ENCODE measurements around the gene DDX23. TPM values are rescaled to one million over a fixed set of nuclear protein-coding genes. Genes with fewer than 3 reads are reported as not detected.

DDX23 gene
- total and polyA plus RNA-seq, 4 donors, result 36.6 to 86.7 (median 61.7) TPM

DNA sequence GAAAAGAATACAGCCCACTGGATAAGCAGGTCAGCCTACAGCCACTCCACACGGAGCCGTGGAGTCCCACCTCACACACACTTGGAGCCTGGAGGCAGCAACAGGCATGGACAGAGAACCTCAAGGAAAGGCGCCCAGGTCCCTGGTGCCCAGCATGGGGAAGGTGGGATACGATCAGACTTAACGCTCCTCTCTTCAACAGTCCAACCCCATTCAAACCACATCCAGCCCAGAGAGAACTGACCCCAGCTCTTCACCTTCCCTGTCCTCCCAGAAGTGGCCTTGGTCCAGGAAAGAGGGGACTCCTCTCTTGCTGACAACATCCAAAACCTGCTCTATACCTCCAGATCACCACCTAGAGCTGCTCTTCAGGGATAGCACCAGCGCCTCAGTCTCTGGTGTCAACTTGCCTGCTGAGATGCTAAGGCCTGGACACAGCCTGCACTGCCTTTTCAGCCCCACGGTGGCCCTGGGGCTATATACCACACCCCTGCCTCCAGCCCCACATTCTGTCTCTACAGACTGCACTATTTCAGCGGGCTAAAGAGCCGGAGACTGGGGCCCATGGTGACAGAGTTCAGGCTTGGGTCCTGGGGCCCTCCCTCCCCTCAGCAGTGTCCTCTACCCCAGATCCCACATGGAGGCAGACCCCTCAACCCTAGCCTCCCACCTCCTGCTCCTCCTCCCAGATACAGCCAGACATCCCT lies 70.1 kb downstream of the DDX23 start:
- no peak overlapping the region for H3K4me3 ChIP-seq
- TF ChIP-seq, protein P1, sequence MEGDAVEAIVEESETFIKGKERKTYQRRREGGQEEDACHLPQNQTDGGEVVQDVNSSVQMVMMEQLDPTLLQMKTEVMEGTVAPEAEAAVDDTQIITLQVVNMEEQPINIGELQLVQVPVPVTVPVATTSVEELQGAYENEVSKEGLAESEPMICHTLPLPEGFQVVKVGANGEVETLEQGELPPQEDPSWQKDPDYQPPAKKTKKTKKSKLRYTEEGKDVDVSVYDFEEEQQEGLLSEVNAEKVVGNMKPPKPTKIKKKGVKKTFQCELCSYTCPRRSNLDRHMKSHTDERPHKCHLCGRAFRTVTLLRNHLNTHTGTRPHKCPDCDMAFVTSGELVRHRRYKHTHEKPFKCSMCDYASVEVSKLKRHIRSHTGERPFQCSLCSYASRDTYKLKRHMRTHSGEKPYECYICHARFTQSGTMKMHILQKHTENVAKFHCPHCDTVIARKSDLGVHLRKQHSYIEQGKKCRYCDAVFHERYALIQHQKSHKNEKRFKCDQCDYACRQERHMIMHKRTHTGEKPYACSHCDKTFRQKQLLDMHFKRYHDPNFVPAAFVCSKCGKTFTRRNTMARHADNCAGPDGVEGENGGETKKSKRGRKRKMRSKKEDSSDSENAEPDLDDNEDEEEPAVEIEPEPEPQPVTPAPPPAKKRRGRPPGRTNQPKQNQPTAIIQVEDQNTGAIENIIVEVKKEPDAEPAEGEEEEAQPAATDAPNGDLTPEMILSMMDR (IDR thresholded peaks at IDR 0.05; ENCODE audit: control extremely low read depth, extremely low read depth), result no peak
- H3K27ac ChIP-seq (ENCODE audit: low read depth in 1 of 2, low read length in 1 of 2), result peak overlapping the region in 1 of 2 donors; percentile 81
- 88 to 92% methylated on average over 9 of the region's 9 CpGs for WGBS, 2 donors
- H3K9me3 ChIP-seq (ENCODE audit: control insufficient read depth in 4 of 4, insufficient read depth in 3 of 4, low read length in 3 of 4), result no peaks in the 10 kb centered on the region
- peaks cover 0 to 17% (median 3%) of the 10 kb centered on the region in 5 donors for H3K4me1 ChIP-seq (ENCODE audit: control insufficient read depth in 5 of 5, insufficient read depth in 5 of 5, low read length in 5 of 5)
- H3K27me3 ChIP-seq (ENCODE audit: control insufficient read depth in 3 of 3, insufficient read depth in 3 of 3, low read length in 2 of 3), result no peaks in the 10 kb centered on the region
- peaks cover 0 to 11% (median 4%) of the 10 kb centered on the region in 4 donors for H3K36me3 ChIP-seq (ENCODE audit: control insufficient read depth in 4 of 4, insufficient read depth in 4 of 4, low read length in 4 of 4)
- ATAC-seq (ENCODE audit: insufficient read depth, low FRiP score) (no peak), DNase-seq (no peak)
- H3K9ac ChIP-seq (ENCODE audit: insufficient read depth in 1 of 2, low read length in 2 of 2), result no peak overlapping the region

DNA sequence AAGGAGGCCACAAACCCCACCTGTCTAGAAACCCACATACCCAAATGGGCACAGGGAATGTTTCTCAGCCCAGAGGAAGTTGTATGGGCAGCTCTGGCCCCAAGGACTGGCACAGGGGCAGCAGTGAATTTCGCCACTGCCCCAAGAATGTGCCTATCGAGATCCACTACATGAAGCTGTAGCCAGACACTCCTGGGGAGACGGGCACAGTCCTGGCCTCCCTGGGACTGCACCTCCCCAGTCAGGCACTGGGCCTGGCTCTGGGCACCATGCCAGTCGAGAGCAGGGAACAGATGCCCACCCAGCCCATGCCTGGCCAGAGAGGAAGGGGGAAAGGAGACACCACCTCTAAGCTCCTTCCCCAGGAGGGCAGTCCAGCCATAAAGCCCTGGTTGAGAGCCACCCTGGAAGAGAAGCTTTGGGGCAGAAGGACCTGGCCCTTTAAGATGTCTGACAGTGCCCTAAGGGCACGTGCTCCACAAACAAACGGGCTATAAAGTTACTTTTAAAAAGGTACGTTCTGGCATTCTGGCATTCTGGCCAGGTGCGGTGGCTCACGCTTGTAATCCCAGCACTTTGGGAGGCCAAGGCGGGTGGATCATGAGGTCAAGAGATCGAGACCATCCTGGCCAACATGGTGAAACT lies 71.5 kb downstream of the DDX23 start:
- Histone ChIP-seq H3K9ac (ENCODE audit: insufficient read depth in 1 of 2, low read length in 2 of 2) (no peak overlapping the region), H3K9me3 (ENCODE audit: control insufficient read depth in 4 of 4, insufficient read depth in 3 of 4, low read length in 3 of 4) (no peaks in the 10 kb centered on the region), H3K36me3 (ENCODE audit: control insufficient read depth in 4 of 4, insufficient read depth in 4 of 4, low read length in 4 of 4) (peaks cover 0 to 21% (median 4%) of the 10 kb centered on the region in 4 donors), H3K4me3 (no peak overlapping the region), H3K27ac (ENCODE audit: low read depth in 1 of 2, low read length in 1 of 2) (peak overlapping the region; percentile 18 to 81), H3K27me3 (ENCODE audit: control insufficient read depth in 3 of 3, insufficient read depth in 3 of 3, low read length in 2 of 3) (no peaks in the 10 kb centered on the region), H3K4me1 (ENCODE audit: control insufficient read depth in 5 of 5, insufficient read depth in 5 of 5, low read length in 5 of 5) (peaks cover 0 to 13% (median 0%) of the 10 kb centered on the region in 5 donors)
- no peak for DNase-seq
- TF ChIP-seq, protein P1 (IDR thresholded peaks at IDR 0.05; ENCODE audit: control extremely low read depth, extremely low read depth), result no peak
- 75 to 81% methylated on average over 11 of the region's 11 CpGs for WGBS, 2 donors
- no peak for ATAC-seq (ENCODE audit: insufficient read depth, low FRiP score)

DNA sequence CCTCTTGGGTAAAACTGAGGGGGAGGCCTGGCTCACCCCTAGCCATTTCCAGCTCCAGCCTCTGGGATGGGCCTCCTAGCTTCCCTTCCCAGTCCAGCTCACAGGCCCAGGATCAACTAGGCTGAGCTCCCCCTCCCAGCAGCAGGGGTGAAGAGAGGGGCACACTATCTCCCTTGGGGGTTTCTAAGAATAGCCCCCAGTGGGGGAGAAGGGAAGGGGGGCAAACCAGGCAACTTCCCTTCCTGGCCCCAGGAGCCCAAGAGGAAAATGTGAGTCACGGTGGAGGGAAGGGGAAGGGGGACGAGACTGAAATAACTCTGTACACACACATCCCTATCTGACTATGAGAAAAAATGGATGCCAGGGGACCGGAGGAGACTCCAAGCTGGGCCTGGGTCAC lies 72.1 kb downstream of the DDX23 start:
- ATAC-seq (ENCODE audit: insufficient read depth, low FRiP score) (no peak), DNase-seq (peak in 1 of 3 donors; percentile 35)
- 28 to 39% methylated on average over 3 of the region's 3 CpGs for WGBS, 2 donors

More for the DNA sequence above, 72.1 kb downstream of the DDX23 start:
- Histone ChIP-seq H3K4me3 (no peak overlapping the region), H3K27ac (ENCODE audit: low read depth in 1 of 2, low read length in 1 of 2) (peak overlapping the region in 1 of 2 donors; percentile 81), H3K9me3 (ENCODE audit: control insufficient read depth in 4 of 4, insufficient read depth in 3 of 4, low read length in 3 of 4) (no peaks in the 10 kb centered on the region), H3K27me3 (ENCODE audit: control insufficient read depth in 3 of 3, insufficient read depth in 3 of 3, low read length in 2 of 3) (no peaks in the 10 kb centered on the region), H3K9ac (ENCODE audit: insufficient read depth in 1 of 2, low read length in 2 of 2) (no peak overlapping the region), H3K4me1 (ENCODE audit: control insufficient read depth in 5 of 5, insufficient read depth in 5 of 5, low read length in 5 of 5) (peaks cover 0 to 13% (median 0%) of the 10 kb centered on the region in 5 donors), H3K36me3 (ENCODE audit: control insufficient read depth in 4 of 4, insufficient read depth in 4 of 4, low read length in 4 of 4) (peaks cover 0 to 24% (median 4%) of the 10 kb centered on the region in 4 donors)
- TF ChIP-seq, protein P1 (IDR thresholded peaks at IDR 0.05; ENCODE audit: control extremely low read depth, extremely low read depth), result no peak

Small RNAs within 50 kb of the gene (small RNA-seq; reads per million reads assigned to genes)
- gene RF00019 (ENCODE audit: low replicate concordance) (not detected), gene RNU6-600P (ENCODE audit: low replicate concordance) (not detected)

Other genes starting within 250 kb of the DDX23 start
- gene KANSL2, start 169.9 kb downstream of the DDX23 start, total RNA-seq, result 10 to 100 TPM; 35.1 to 45.1 TPM
- gene KANSL2, start 169.9 kb downstream of the DDX23 start, polyA plus RNA-seq, result 10 to 100 TPM; 25.8 to 31.0 TPM
- gene CCNT1, start 135.5 kb downstream of the DDX23 start, total RNA-seq, result 10 to 100 TPM; 25.2 to 41.1 TPM
- 1 to 10 TPM; 4.8 to 7.1 TPM for gene CCNT1, start 135.5 kb downstream of the DDX23 start, polyA plus RNA-seq
- 10 to 100 TPM; 33.4 to 37.0 TPM for gene ADCY6, start 63.1 kb downstream of the DDX23 start, total RNA-seq
- 10 to 100 TPM; 14.4 to 19.0 TPM for gene ADCY6, start 63.1 kb downstream of the DDX23 start, polyA plus RNA-seq
- 10 to 100 TPM; 12.3 to 33.1 TPM for gene CACNB3, start 33.7 kb downstream of the DDX23 start, total RNA-seq
- gene CACNB3, start 33.7 kb downstream of the DDX23 start, polyA plus RNA-seq, result 1 to 10 TPM; 8.3 to 9.9 TPM
- gene RND1, start 13.7 kb upstream of the DDX23 start, total RNA-seq, result 1 to 10 TPM; 5.3 to 8.6 TPM
- 10 to 100 TPM; 22.0 to 80.5 TPM for gene RND1, start 13.7 kb upstream of the DDX23 start, polyA plus RNA-seq
- gene FKBP11, start 73.3 kb upstream of the DDX23 start, total RNA-seq, result 10 to 100 TPM; 13.1 to 61.1 TPM
- gene FKBP11, start 73.3 kb upstream of the DDX23 start, polyA plus RNA-seq, result 10 to 100 TPM; 65.0 to 69.9 TPM
- gene ARF3, start 105.3 kb upstream of the DDX23 start, total RNA-seq, result 100 to 1,000 TPM in 1 of 2 donors, 10 to 100 TPM in 1; 37.9 to 194 TPM
- gene ARF3, start 105.3 kb upstream of the DDX23 start, polyA plus RNA-seq, result 100 to 1,000 TPM; 104 to 118 TPM
- under 1 TPM in 1 of 2 donors, not detected in 1; 0.43 TPM for gene WNT10B, start 119.6 kb upstream of the DDX23 start, total RNA-seq
- under 1 TPM; 0.24 to 0.35 TPM for gene WNT10B, start 119.6 kb upstream of the DDX23 start, polyA plus RNA-seq
- gene WNT1, start 126.2 kb upstream of the DDX23 start, total RNA-seq, result under 1 TPM; 0.15 to 0.20 TPM
- under 1 TPM in 1 of 2 donors, not detected in 1; 0.09 TPM for gene WNT1, start 126.2 kb upstream of the DDX23 start, polyA plus RNA-seq
- under 1 TPM; 0.11 to 0.12 TPM for gene DDN, start 147.2 kb upstream of the DDX23 start, total RNA-seq
- under 1 TPM; 0.04 to 0.07 TPM for gene DDN, start 147.2 kb upstream of the DDX23 start, polyA plus RNA-seq
- gene PRKAG1, start 166.6 kb upstream of the DDX23 start, total RNA-seq, result 10 to 100 TPM; 33.1 to 53.6 TPM
- 10 to 100 TPM; 45.7 to 54.5 TPM for gene PRKAG1, start 166.6 kb upstream of the DDX23 start, polyA plus RNA-seq
- gene KMT2D, start 208.6 kb upstream of the DDX23 start, total RNA-seq, result 100 to 1,000 TPM in 1 of 2 donors, 10 to 100 TPM in 1; 58.7 to 115 TPM
- 10 to 100 TPM; 27.6 to 39.7 TPM for gene KMT2D, start 208.6 kb upstream of the DDX23 start, polyA plus RNA-seq
- 1 to 10 TPM in 1 of 2 donors, under 1 TPM in 1; 0.51 to 2.4 TPM for gene RHEBL1, start 217.8 kb upstream of the DDX23 start, total RNA-seq
- gene RHEBL1, start 217.8 kb upstream of the DDX23 start, polyA plus RNA-seq, result 1 to 10 TPM; 1.8 to 2.6 TPM
- gene DHH, start 242.6 kb upstream of the DDX23 start, total RNA-seq, result 1 to 10 TPM; 1.3 to 2.6 TPM
- gene DHH, start 242.6 kb upstream of the DDX23 start, polyA plus RNA-seq, result under 1 TPM; 0.16 to 0.64 TPM